Loucy (cell line): ENCODE data around the gene RPS6KA5.

Source experiments
- H2AFZ ChIP-seq: fragments of 200-600 bp; sonication (generic); 2 replicates; pipeline ENCODE4 v1.6.0; 2016; ENCODE audit warnings: antibody characterized with exemption, mild to moderate bottlenecking, low read length, moderate library complexity
- H3F3A ChIP-seq: fragments of 200-600 bp; 2 replicates; pipeline ENCODE4 v1.6.0; 2016; ENCODE audit warnings: antibody characterized with exemption, low read depth, mild to moderate bottlenecking
- H3K27me3 ChIP-seq: fragments of 200-600 bp; sonication (generic); 2 replicates; pipeline ENCODE4 v1.6.1; 2014; ENCODE audit warnings: low read length, mild to moderate bottlenecking; ENCODE audit not compliant: insufficient read depth, poor library complexity, severe bottlenecking
- H3K36me3 ChIP-seq: fragments of 200-600 bp; sonication (generic); 2 replicates; pipeline ENCODE4 v1.6.1; 2016; ENCODE audit warnings: low read length; ENCODE audit not compliant: insufficient read depth
- H3K4me1 ChIP-seq: fragments of 200-600 bp; sonication (generic); 2 replicates; pipeline ENCODE4 v1.5.1; 2014; ENCODE audit warnings: low read length, mild to moderate bottlenecking; ENCODE audit not compliant: insufficient read depth, poor library complexity, severe bottlenecking
- H3K4me2 ChIP-seq: fragments of 200-600 bp; sonication (generic); 2 replicates; pipeline ENCODE4 v1.6.0; 2014; ENCODE audit warnings: antibody characterized with exemption, low read length, low read depth, mild to moderate bottlenecking; ENCODE audit not compliant: poor library complexity, severe bottlenecking
- H3K4me3 ChIP-seq: fragments of 200-600 bp; sonication (generic); 2 replicates; pipeline ENCODE4 v1.5.1; 2014; ENCODE audit warnings: low read length, mild to moderate bottlenecking, mixed read lengths; ENCODE audit not compliant: poor library complexity, severe bottlenecking
- H3K79me2 ChIP-seq: fragments of 200-600 bp; sonication (generic); 2 replicates; pipeline ENCODE4 v1.6.1; 2014; ENCODE audit warnings: low read length; ENCODE audit not compliant: insufficient read depth
- H3K9ac ChIP-seq: fragments of 200-600 bp; sonication (generic); 2 replicates; pipeline ENCODE4 v1.6.0; 2014; ENCODE audit warnings: mild to moderate bottlenecking, low read depth, low read length, moderate library complexity; ENCODE audit not compliant: poor library complexity, severe bottlenecking
- H3K9me2 ChIP-seq: fragments of 200-600 bp; sonication (generic); replicated peaks from 2 replicates; pipeline ENCODE4 v1.6.1; 2016; ENCODE audit warnings: low read depth, low read length, mixed read lengths
- H3K9me3 ChIP-seq: fragments of 200-600 bp; sonication (generic); 2 replicates; pipeline ENCODE4 v1.6.1; 2014; ENCODE audit warnings: mild to moderate bottlenecking, antibody characterized with exemption, low read length, low read depth; ENCODE audit not compliant: insufficient read depth
- H4K20me1 ChIP-seq: fragments of 200-600 bp; sonication (generic); 2 replicates; pipeline ENCODE4 v1.6.0; 2014; ENCODE audit warnings: antibody characterized with exemption, low read length, mild to moderate bottlenecking; ENCODE audit not compliant: insufficient read depth, poor library complexity, severe bottlenecking
- EZH2phosphoT487 ChIP-seq: fragments of 200-600 bp; IDR thresholded peaks from 2 replicates; pipeline ENCODE4 v1.6.1; 2018; ENCODE audit warnings: antibody characterized with exemption, mild to moderate bottlenecking, moderate library complexity, borderline replicate concordance
- TF ChIP-seq, protein P1 (sequence below): fragments of 200-600 bp; sonication (generic); conservative IDR thresholded peaks from 2 replicates; pipeline ENCODE4 v1.5.1; 2014; ENCODE audit warnings: mild to moderate bottlenecking, antibody characterized with exemption, low read length

RPS6KA5 gene

DNA sequence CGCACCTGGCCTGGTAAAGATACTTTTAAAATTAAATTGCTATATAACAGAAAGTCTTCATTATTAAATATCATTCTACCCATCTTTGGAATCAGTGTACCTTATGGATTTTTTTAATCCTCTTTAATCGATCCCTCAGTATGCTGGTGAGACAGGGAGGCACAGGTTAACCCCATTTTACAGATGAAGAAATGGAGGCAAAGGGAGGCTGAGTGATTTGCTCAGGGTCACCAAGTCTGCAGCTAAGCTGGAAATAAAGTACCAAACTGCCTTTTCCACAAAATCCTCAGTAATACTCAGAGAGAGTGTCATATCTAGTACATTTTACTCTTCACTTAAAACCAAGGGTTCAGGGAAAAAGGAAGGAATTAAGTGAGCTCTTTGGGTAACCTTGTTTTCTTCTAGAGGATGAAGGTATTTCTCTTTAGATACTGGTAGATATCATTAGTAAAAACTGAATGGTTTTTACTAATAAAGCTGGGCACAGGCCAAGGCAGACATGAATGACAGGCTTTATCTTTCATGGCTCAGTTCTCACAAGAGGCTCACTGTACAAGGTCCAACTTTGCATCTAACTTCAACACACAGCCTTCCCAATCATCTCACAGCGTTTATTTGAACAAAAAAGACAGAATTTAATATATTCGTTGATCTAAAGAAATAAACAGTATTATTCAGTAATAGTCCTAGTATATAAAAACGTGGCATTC is 209.0 kb downstream of the RPS6KA5 start:
- no peaks in the 10 kb centered on the region for H3K4me1 ChIP-seq
- no peak overlapping the region for H3K4me2 ChIP-seq
- no peaks in the 10 kb centered on the region for H3K79me2 ChIP-seq
- H3K36me3 ChIP-seq: no peaks in the 10 kb centered on the region
- H2AFZ ChIP-seq: no peak overlapping the region
- TF ChIP-seq, protein P1, sequence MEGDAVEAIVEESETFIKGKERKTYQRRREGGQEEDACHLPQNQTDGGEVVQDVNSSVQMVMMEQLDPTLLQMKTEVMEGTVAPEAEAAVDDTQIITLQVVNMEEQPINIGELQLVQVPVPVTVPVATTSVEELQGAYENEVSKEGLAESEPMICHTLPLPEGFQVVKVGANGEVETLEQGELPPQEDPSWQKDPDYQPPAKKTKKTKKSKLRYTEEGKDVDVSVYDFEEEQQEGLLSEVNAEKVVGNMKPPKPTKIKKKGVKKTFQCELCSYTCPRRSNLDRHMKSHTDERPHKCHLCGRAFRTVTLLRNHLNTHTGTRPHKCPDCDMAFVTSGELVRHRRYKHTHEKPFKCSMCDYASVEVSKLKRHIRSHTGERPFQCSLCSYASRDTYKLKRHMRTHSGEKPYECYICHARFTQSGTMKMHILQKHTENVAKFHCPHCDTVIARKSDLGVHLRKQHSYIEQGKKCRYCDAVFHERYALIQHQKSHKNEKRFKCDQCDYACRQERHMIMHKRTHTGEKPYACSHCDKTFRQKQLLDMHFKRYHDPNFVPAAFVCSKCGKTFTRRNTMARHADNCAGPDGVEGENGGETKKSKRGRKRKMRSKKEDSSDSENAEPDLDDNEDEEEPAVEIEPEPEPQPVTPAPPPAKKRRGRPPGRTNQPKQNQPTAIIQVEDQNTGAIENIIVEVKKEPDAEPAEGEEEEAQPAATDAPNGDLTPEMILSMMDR: no peak
- no peak for TF ChIP-seq EZH2phosphoT487
- no peaks in the 10 kb centered on the region for H3K27me3 ChIP-seq
- peaks cover 8% of the 10 kb centered on the region; the same call in 1 of the 2 replicates for H3F3A ChIP-seq
- H3K9ac ChIP-seq: no peak overlapping the region
- H4K20me1 ChIP-seq: no peaks in the 10 kb centered on the region
- H3K9me3 ChIP-seq: no peaks in the 10 kb centered on the region
- no peak overlapping the region for H3K4me3 ChIP-seq
- H3K9me2 ChIP-seq: no peaks in the 10 kb centered on the region

DNA sequence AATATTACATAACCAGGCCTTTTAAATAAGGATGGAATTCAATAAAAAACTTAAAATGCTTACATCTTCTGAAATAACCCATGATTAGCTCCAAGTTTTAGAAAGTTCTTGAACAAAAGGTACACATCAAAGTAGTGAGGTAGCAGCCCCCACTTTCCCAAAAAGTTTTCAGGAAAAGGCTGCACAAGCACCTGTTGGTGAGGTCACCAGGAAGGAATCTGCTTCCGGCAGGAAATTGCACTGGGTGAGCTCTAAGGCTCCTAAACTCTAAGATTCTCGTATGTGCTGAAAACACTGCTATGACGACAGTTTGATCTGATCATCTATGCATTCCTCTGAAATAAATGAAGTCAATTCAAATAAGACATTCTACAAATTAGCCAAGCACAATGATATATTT is 210.0 kb downstream of the RPS6KA5 start:
- Histone ChIP-seq H3F3A (peaks cover 8% of the 10 kb centered on the region; the same call in 1 of the 2 replicates), H3K4me1 (no peaks in the 10 kb centered on the region), H4K20me1 (no peaks in the 10 kb centered on the region), H2AFZ (no peak overlapping the region), H3K9me3 (no peaks in the 10 kb centered on the region), H3K9me2 (no peaks in the 10 kb centered on the region), H3K36me3 (no peaks in the 10 kb centered on the region), H3K4me2 (no peak overlapping the region), H3K4me3 (no peak overlapping the region), H3K79me2 (no peaks in the 10 kb centered on the region), H3K9ac (no peak overlapping the region), H3K27me3 (no peaks in the 10 kb centered on the region)
- TF ChIP-seq, protein P1: no peak
- no peak for TF ChIP-seq EZH2phosphoT487

DNA sequence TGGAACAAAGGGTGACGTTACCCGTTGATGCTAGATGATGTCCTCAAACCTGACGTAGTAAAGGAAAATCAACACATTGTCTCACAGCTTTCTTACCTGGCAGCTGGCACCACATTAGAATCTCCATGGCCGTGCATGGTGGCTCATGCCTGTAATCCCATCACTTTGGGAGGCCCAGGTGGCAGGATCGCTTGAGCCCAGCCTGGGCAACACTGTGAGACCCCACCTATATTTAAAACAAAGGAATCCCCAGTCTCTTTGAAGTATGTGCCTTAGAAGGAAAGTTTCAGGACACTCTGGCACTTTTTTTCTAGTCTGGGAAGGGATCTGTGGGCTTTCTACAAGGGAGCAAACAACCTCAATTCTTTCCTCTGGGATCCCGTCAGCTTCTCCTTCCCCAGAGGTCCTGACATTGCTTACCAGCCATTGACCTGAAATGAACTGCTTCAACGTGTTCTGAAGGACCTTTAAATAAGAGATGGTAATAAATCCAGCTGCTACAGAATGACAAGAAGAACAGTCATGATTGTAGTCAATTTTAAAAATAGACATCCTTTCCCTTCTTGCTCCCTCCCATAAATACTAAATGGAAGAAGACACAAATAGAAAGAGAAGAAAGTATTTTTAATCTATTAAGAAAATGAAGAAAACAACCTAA is 210.5 kb downstream of the RPS6KA5 start:
- no peaks in the 10 kb centered on the region for H3K27me3 ChIP-seq
- H2AFZ ChIP-seq: no peak overlapping the region
- H3K79me2 ChIP-seq: no peaks in the 10 kb centered on the region
- H3K36me3 ChIP-seq: no peaks in the 10 kb centered on the region
- H3K4me1 ChIP-seq: no peaks in the 10 kb centered on the region
- no peaks in the 10 kb centered on the region for H3K9me3 ChIP-seq
- H3K9me2 ChIP-seq: no peaks in the 10 kb centered on the region
- H3K4me3 ChIP-seq: no peak overlapping the region
- no peak overlapping the region for H3K9ac ChIP-seq
- no peaks in the 10 kb centered on the region for H4K20me1 ChIP-seq
- no peak for TF ChIP-seq EZH2phosphoT487
- TF ChIP-seq, protein P1: no peak
- H3K4me2 ChIP-seq: no peak overlapping the region
- peaks cover 6% of the 10 kb centered on the region; the same call in 1 of the 2 replicates for H3F3A ChIP-seq
